ENCODE results near the gene RBFA. TPM values are rescaled to one million over a fixed set of nuclear protein-coding genes. Genes with fewer than 3 reads are reported as not detected.

RBFA gene
- total RNA-seq, 1 donor from 2014 or later: 35.3 TPM

GRCh38 chr18:80068571-80069272 lies 34.5 kb downstream of the RBFA start:
- Mint-ChIP-seq H3K36me3 (peaks cover 9% of the 10 kb centered on the region), H3K4me1 (no peaks in the 10 kb centered on the region), H3K27me3 (ENCODE audit: low read depth) (no peaks in the 10 kb centered on the region), H3K4me3 (no peak overlapping the region), H3K27ac (no peak overlapping the region), H3K9me3 (peaks cover under 1% of the 10 kb centered on the region)
- DNase-seq (ENCODE audit: low spot score in 2 of 2, unreplicated experiment in 2 of 2): no peak
- TF ChIP-seq, protein P1, sequence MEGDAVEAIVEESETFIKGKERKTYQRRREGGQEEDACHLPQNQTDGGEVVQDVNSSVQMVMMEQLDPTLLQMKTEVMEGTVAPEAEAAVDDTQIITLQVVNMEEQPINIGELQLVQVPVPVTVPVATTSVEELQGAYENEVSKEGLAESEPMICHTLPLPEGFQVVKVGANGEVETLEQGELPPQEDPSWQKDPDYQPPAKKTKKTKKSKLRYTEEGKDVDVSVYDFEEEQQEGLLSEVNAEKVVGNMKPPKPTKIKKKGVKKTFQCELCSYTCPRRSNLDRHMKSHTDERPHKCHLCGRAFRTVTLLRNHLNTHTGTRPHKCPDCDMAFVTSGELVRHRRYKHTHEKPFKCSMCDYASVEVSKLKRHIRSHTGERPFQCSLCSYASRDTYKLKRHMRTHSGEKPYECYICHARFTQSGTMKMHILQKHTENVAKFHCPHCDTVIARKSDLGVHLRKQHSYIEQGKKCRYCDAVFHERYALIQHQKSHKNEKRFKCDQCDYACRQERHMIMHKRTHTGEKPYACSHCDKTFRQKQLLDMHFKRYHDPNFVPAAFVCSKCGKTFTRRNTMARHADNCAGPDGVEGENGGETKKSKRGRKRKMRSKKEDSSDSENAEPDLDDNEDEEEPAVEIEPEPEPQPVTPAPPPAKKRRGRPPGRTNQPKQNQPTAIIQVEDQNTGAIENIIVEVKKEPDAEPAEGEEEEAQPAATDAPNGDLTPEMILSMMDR (IDR thresholded peaks at IDR 0.05; ENCODE audit: unreplicated experiment): no peak

- H3K4me1 Mint-ChIP-seq: no peaks in the 10 kb centered on the region
- H3K4me3 Mint-ChIP-seq: no peak overlapping the region
- peaks cover 13% of the 10 kb centered on the region for H3K36me3 Mint-ChIP-seq
- no peaks in the 10 kb centered on the region for H3K27me3 Mint-ChIP-seq (ENCODE audit: low read depth)
- H3K27ac Mint-ChIP-seq: no peak overlapping the region
- no peak for DNase-seq (ENCODE audit: low spot score in 2 of 2, unreplicated experiment in 2 of 2)
- TF ChIP-seq, protein P1 (IDR thresholded peaks at IDR 0.05; ENCODE audit: unreplicated experiment): no peak
- H3K9me3 Mint-ChIP-seq: no peaks in the 10 kb centered on the region
Measured at GRCh38 chr18:80070825-80071224, 36.6 kb downstream of the RBFA start.

- H3K27ac Mint-ChIP-seq: no peak overlapping the region
- no peak overlapping the region for H3K4me3 Mint-ChIP-seq
- H3K4me1 Mint-ChIP-seq: no peaks in the 10 kb centered on the region
- H3K9me3 Mint-ChIP-seq: peaks cover 10% of the 10 kb centered on the region
- no peak for DNase-seq (ENCODE audit: low spot score in 2 of 2, unreplicated experiment in 2 of 2)
- peaks cover 17% of the 10 kb centered on the region for H3K36me3 Mint-ChIP-seq
- no peaks in the 10 kb centered on the region for H3K27me3 Mint-ChIP-seq (ENCODE audit: low read depth)
- TF ChIP-seq, protein P1 (IDR thresholded peaks at IDR 0.05; ENCODE audit: unreplicated experiment): no peak
Measured at GRCh38 chr18:80074183-80074582, 39.9 kb downstream of the RBFA start.

DNA sequence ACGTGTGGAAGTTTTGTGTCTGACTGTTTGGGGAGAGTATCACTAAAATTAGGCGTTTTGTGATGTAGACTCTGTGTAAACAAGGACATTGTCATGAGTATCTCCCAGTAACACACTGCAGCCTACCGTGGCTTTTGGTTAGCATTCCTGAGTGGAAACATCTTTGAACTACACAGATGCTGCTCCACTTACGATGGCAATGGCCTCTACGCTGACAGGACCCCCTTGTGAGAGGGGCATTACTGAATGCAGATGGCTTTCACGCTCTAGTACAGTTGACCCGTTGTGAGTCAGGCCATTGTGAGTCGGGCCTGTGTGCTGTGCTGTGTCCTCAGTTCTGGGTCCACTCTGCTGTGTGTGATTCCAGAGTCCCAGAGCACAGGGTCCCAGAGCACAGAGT lies 40.5 kb downstream of the RBFA start:
- no peak overlapping the region for H3K27ac Mint-ChIP-seq
- H3K27me3 Mint-ChIP-seq (ENCODE audit: low read depth): no peaks in the 10 kb centered on the region
- no peaks in the 10 kb centered on the region for H3K4me1 Mint-ChIP-seq
- peaks cover 17% of the 10 kb centered on the region for H3K36me3 Mint-ChIP-seq
- TF ChIP-seq, protein P1 (IDR thresholded peaks at IDR 0.05; ENCODE audit: unreplicated experiment): no peak
- no peak for DNase-seq (ENCODE audit: low spot score in 2 of 2, unreplicated experiment in 2 of 2)
- no peak overlapping the region for H3K4me3 Mint-ChIP-seq
- H3K9me3 Mint-ChIP-seq: peaks cover 10% of the 10 kb centered on the region

DNA sequence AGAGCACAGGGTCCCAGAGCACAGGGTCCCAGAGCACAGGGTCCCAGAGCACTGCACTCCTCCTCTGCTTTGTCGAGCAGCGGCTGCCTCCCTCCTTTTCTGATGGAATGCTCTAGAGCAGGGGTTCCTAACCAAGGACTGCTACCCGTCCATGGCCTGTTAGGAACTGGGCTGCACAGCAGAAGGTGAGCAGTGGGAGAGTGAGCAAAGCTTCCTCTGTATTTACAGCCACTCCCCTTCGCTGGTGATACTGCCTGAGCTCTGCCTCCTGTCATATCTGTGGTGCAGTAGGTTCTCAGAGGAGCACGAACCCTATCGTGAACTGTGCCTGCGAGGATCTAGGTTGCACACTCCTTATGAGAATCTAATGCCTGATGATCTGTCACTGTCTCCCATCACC lies 41.7 kb downstream of the RBFA start:
- TF ChIP-seq, protein P1 (IDR thresholded peaks at IDR 0.05; ENCODE audit: unreplicated experiment): no peak
- Mint-ChIP-seq H3K27me3 (ENCODE audit: low read depth) (no peaks in the 10 kb centered on the region), H3K9me3 (peaks cover 10% of the 10 kb centered on the region), H3K36me3 (peaks cover 12% of the 10 kb centered on the region), H3K4me3 (no peak overlapping the region), H3K4me1 (no peaks in the 10 kb centered on the region), H3K27ac (no peak overlapping the region)
- no peak for DNase-seq (ENCODE audit: low spot score in 2 of 2, unreplicated experiment in 2 of 2)
